Measurements from ENCODE around the gene MIXL1.

DNA sequence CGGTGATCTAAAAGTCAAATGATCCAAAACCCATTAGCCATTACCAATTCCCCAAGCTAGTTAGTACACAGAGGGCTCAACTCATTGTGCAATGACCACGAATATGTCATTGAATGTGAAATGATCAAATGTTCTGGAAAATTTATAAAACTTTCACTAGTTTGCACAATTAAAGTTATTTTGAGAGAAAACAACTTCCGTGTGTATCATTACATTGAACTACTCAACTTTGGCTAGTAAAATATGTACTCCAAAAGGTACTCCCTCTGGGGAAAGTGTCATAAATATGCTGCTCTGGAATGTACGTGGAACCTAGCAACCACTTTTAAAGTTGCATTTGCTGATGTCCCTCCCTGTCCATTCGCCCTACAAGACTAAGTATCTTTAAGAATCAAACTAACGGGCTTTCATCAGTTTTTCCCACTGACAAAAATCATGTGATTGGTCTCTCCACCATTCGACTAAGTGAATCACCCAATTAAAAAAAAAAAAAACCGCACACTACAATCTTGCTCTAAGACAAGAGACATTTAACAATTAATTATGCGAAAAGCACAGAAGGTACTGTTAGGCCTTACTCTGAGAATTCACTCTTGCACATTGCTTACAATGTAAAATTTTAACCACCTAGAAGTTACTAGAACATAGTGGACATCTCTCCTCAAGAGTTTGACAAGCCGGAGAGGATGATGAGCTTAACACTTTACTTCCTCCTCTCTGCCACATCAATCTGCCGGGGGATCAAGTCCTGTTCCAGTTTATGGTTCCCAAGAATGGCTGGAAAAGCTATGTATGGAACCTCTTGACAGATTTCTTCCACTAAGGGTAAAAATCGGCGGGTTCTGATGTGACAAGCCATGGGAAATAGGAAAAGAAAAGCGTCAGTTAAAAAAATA, 38.1 kb upstream of the MIXL1 start:
- TF ChIP-seq, protein P1, sequence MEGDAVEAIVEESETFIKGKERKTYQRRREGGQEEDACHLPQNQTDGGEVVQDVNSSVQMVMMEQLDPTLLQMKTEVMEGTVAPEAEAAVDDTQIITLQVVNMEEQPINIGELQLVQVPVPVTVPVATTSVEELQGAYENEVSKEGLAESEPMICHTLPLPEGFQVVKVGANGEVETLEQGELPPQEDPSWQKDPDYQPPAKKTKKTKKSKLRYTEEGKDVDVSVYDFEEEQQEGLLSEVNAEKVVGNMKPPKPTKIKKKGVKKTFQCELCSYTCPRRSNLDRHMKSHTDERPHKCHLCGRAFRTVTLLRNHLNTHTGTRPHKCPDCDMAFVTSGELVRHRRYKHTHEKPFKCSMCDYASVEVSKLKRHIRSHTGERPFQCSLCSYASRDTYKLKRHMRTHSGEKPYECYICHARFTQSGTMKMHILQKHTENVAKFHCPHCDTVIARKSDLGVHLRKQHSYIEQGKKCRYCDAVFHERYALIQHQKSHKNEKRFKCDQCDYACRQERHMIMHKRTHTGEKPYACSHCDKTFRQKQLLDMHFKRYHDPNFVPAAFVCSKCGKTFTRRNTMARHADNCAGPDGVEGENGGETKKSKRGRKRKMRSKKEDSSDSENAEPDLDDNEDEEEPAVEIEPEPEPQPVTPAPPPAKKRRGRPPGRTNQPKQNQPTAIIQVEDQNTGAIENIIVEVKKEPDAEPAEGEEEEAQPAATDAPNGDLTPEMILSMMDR (conservative IDR thresholded peaks at IDR 0.05) = no peak
- no peak for TF ChIP-seq ZFX (IDR thresholded peaks at IDR 0.05)

Data from C4-2B (cell line).